ENCODE data around the gene C1orf167.

Gene C1orf167

GRCh38 chr1:11786168-11786567 is 24.2 kb downstream of the C1orf167 start:
- FAIRE-seq = no peak

GRCh38 chr1:11787251-11787803 is 25.3 kb downstream of the C1orf167 start:
- no peak for FAIRE-seq

- FAIRE-seq = no peak
Observed at GRCh38 chr1:11787804-11788436, 25.9 kb downstream of the C1orf167 start.

GRCh38 chr1:11788549-11789053 is 26.6 kb downstream of the C1orf167 start:
- no peak for FAIRE-seq

- no peak for FAIRE-seq
Observed at GRCh38 chr1:11789126-11790067, 27.4 kb downstream of the C1orf167 start.

GRCh38 chr1:11790101-11790879 is 28.3 kb downstream of the C1orf167 start:
- no peak for FAIRE-seq

- no peak for FAIRE-seq
Observed at GRCh38 chr1:11790880-11791715, 29.1 kb downstream of the C1orf167 start.

GRCh38 chr1:11792106-11792505 is 30.1 kb downstream of the C1orf167 start:
- no peak for FAIRE-seq

GRCh38 chr1:11793819-11794218 is 31.8 kb downstream of the C1orf167 start:
- no peak for FAIRE-seq

- FAIRE-seq = no peak
Observed at GRCh38 chr1:11794446-11795237, 32.6 kb downstream of the C1orf167 start.

- FAIRE-seq = no peak
Observed at GRCh38 chr1:11795238-11795890, 33.4 kb downstream of the C1orf167 start.

- no peak for FAIRE-seq
Observed at GRCh38 chr1:11796036-11796828, 34.2 kb downstream of the C1orf167 start.

- FAIRE-seq = no peak
Observed at GRCh38 chr1:11797525-11798216, 35.7 kb downstream of the C1orf167 start.

- no peak for FAIRE-seq
Observed at GRCh38 chr1:11799099-11799498, 37.1 kb downstream of the C1orf167 start.

GRCh38 chr1:11799896-11800295 is 37.9 kb downstream of the C1orf167 start:
- no peak for FAIRE-seq

GRCh38 chr1:11800391-11800755 is 38.4 kb downstream of the C1orf167 start:
- FAIRE-seq = no peak

GRCh38 chr1:11800756-11801433 is 38.9 kb downstream of the C1orf167 start:
- FAIRE-seq = no peak

GRCh38 chr1:11802616-11802972 is 40.6 kb downstream of the C1orf167 start:
- no peak for FAIRE-seq
